IMR-90 (cell line): Measurements from ENCODE around the gene TCF7L2. TPM values are rescaled to one million over a fixed set of nuclear protein-coding genes. Genes with fewer than 3 reads are reported as not detected.

Experiments used
- ATAC-seq: fragments of 200-7000 bp; cut with Tn5 transposase; 2 replicates; pipeline ENCODE4 v1.9.1; 2020; ENCODE audit warnings: low read depth, mild to moderate bottlenecking, moderate library complexity
- BruUV-seq: library from RNA; stranded (reverse); fragments of 400-500 nt; replicated peaks from 2 replicates; lab custom pipeline; 2021; lab: Mats Ljungman, UMichigan
- CTCF ChIA-PET: fragments of 300-600 bp; formaldehyde crosslinking; extraction: SDS; loops from one replicate; lab custom pipeline; 2021; ENCODE audit warnings: antibody characterized with exemption; lab: Yijun Ruan, JAX
- POLR2A ChIA-PET: fragments of 300-600 bp; sonication (Branson Sonifier 250); formaldehyde crosslinking; loops from one replicate; lab custom pipeline; 2022; ENCODE audit warnings: antibody characterized with exemption; ENCODE audit not compliant: unreplicated experiment; lab: Charles Lee
- DNase-seq: peaks from one replicate; pipeline ENCODE4 v3.0.0; 2013
- H2AFZ ChIP-seq: replicated peaks from 2 replicates; pipeline ENCODE3; 2013; ENCODE audit warnings: low read length, mild to moderate bottlenecking; ENCODE audit not compliant: poor library complexity
- H2AK5ac ChIP-seq: 2 replicates; pipeline ENCODE4 v1.6.1; 2013; ENCODE audit warnings: low read depth, low read length, inconsistent platforms
- H2AK9ac ChIP-seq: replicated peaks from 2 replicates; pipeline ENCODE3; 2013; ENCODE audit warnings: mild to moderate bottlenecking, low read depth, low read length, moderate library complexity; ENCODE audit not compliant: poor library complexity
- H2BK120ac ChIP-seq: 2 replicates; pipeline ENCODE4 v1.6.1; 2013; ENCODE audit warnings: low read depth, low read length, inconsistent platforms
- H2BK15ac ChIP-seq: 3 replicates; pipeline ENCODE4 v1.6.1; 2013; ENCODE audit warnings: low read depth, low read length, inconsistent platforms
- H2BK20ac ChIP-seq: 2 replicates; pipeline ENCODE4 v1.6.1; 2013; ENCODE audit warnings: low read depth, mild to moderate bottlenecking, inconsistent platforms, low read length, moderate library complexity
- H2BK5ac ChIP-seq: 2 replicates; pipeline ENCODE4 v1.6.1; 2013; ENCODE audit warnings: mild to moderate bottlenecking, low read depth, low read length, inconsistent platforms; ENCODE audit not compliant: poor library complexity, severe bottlenecking
- H3K14ac ChIP-seq: replicated peaks from 2 replicates; pipeline ENCODE4 v1.6.1; 2013; ENCODE audit warnings: low read depth, low read length, inconsistent platforms
- H3K18ac ChIP-seq: 2 replicates; pipeline ENCODE4 v1.6.1; 2013; ENCODE audit warnings: low read depth, low read length, control low read depth
- H3K23ac ChIP-seq: 2 replicates; pipeline ENCODE4 v1.6.1; 2013; ENCODE audit warnings: low read depth, low read length, inconsistent platforms
- H3K27ac ChIP-seq: 2 replicates; pipeline ENCODE4 v1.5.1; 2013; ENCODE audit warnings: mild to moderate bottlenecking, control low read depth, low read length; ENCODE audit not compliant: insufficient read depth
- H3K27me3 ChIP-seq: 2 replicates; pipeline ENCODE4 v1.6.1; 2013; ENCODE audit warnings: low read length; ENCODE audit not compliant: control insufficient read depth, insufficient read depth
- H3K36me3 ChIP-seq: 2 replicates; pipeline ENCODE4 v1.6.1; 2013; ENCODE audit warnings: low read length, mixed read lengths; ENCODE audit not compliant: control insufficient read depth, insufficient read depth
- H3K4ac ChIP-seq: 2 replicates; pipeline ENCODE4 v1.6.1; 2013; ENCODE audit warnings: low read depth, low read length, inconsistent platforms
- H3K4me1 ChIP-seq: 2 replicates; pipeline ENCODE4 v1.6.1; 2013; ENCODE audit warnings: low read length, mixed read lengths; ENCODE audit not compliant: control insufficient read depth, insufficient read depth
- H3K4me2 ChIP-seq: 2 replicates; pipeline ENCODE4 v1.6.1; 2013; ENCODE audit warnings: low read depth, mild to moderate bottlenecking, control low read depth, low read length, moderate library complexity
- H3K4me3 ChIP-seq: 2 replicates; pipeline ENCODE4 v1.5.1; 2013; ENCODE audit warnings: low read depth, mild to moderate bottlenecking, control low read depth, low read length, moderate library complexity; ENCODE audit not compliant: insufficient read depth
- H3K56ac ChIP-seq: 2 replicates; pipeline ENCODE4 v1.6.1; 2013; ENCODE audit warnings: low read length, inconsistent platforms; ENCODE audit not compliant: insufficient read depth; ENCODE audit errors: extremely low read depth
- H3K79me1 ChIP-seq, 2 experiments: 2 replicates each; pipeline ENCODE4 v1.6.1; 2013; ENCODE audit warnings: low read length in 2 of 2, inconsistent platforms in 1 of 2, low read depth in 1 of 2
- H3K9ac ChIP-seq: 2 replicates; pipeline ENCODE4 v1.6.1; 2013; ENCODE audit warnings: low read depth, low read length, control low read depth
- H3K9me1 ChIP-seq: 2 replicates; pipeline ENCODE4 v1.6.1; 2013; ENCODE audit warnings: low read length, inconsistent platforms; ENCODE audit not compliant: insufficient read depth
- H3K9me3 ChIP-seq: 2 replicates; pipeline ENCODE4 v1.6.1; 2013; ENCODE audit warnings: low read length; ENCODE audit not compliant: control insufficient read depth, insufficient read depth
- H4K20me1 ChIP-seq: 2 replicates; pipeline ENCODE4 v1.6.1; 2013; ENCODE audit warnings: low read length, inconsistent platforms; ENCODE audit not compliant: insufficient read depth
- H4K5ac ChIP-seq: 2 replicates; pipeline ENCODE4 v1.6.1; 2013; ENCODE audit warnings: mild to moderate bottlenecking, low read depth, low read length, control low read depth
- H4K8ac ChIP-seq, 2 experiments: 2 replicates each; pipeline ENCODE4 v1.6.1; 2013; ENCODE audit warnings: low read depth in 2 of 2, low read length in 2 of 2, control low read depth in 1 of 2, inconsistent platforms in 1 of 2
- H4K91ac ChIP-seq: 2 replicates; pipeline ENCODE4 v1.6.1; 2013; ENCODE audit warnings: low read depth, low read length, inconsistent platforms; ENCODE audit not compliant: insufficient read depth
- BHLHE40 ChIP-seq: fragments of 150-350 bp; IDR thresholded peaks from 2 replicates; pipeline ENCODE4 v1.6.1; 2016; ENCODE audit warnings: mild to moderate bottlenecking, low read depth, low read length
- CEBPB ChIP-seq: IDR thresholded peaks from 2 replicates; pipeline ENCODE4 v1.6.1; 2012; ENCODE audit warnings: low read depth, low read length, improper control_type of control experiment
- CHD1 ChIP-seq: IDR thresholded peaks from 2 replicates; pipeline ENCODE4 v1.6.1; 2012; ENCODE audit warnings: low read depth, low read length, improper control_type of control experiment
- CTCF ChIP-seq: conservative IDR thresholded peaks from 2 replicates; pipeline ENCODE4 v1.5.1; 2012; ENCODE audit warnings: mild to moderate bottlenecking, low read depth, low read length, improper control_type of control experiment
- ELK1 ChIP-seq: fragments of 150-350 bp; IDR thresholded peaks from 2 replicates; pipeline ENCODE4 v1.6.1; 2016; ENCODE audit warnings: low read depth, mild to moderate bottlenecking, low read length, moderate library complexity, borderline replicate concordance
- FOS ChIP-seq: fragments of 150-350 bp; IDR thresholded peaks from 2 replicates; pipeline ENCODE4 v1.6.1; 2016; ENCODE audit warnings: low read depth, low read length
- MAFK ChIP-seq: IDR thresholded peaks from 2 replicates; pipeline ENCODE4 v1.6.1; 2012; ENCODE audit warnings: low read depth, low read length, improper control_type of control experiment
- MAZ ChIP-seq: IDR thresholded peaks from 2 replicates; pipeline ENCODE4 v1.6.1; 2012; ENCODE audit warnings: low read depth, mild to moderate bottlenecking, low read length, improper control_type of control experiment, moderate library complexity, borderline replicate concordance
- MXI1 ChIP-seq: IDR thresholded peaks from 2 replicates; pipeline ENCODE4 v1.6.1; 2012; ENCODE audit warnings: low read depth, mild to moderate bottlenecking, low read length, moderate library complexity, borderline replicate concordance
- NFE2L2 ChIP-seq: fragments of 150-350 bp; IDR thresholded peaks from 2 replicates; pipeline ENCODE4 v1.6.1; 2016; ENCODE audit warnings: low read depth, mild to moderate bottlenecking, low read length
- POLR2A ChIP-seq: IDR thresholded peaks from 2 replicates; pipeline ENCODE4 v1.6.1; 2012; ENCODE audit warnings: mild to moderate bottlenecking, low read depth, low read length
- RAD21 ChIP-seq: IDR thresholded peaks from 2 replicates; pipeline ENCODE4 v1.6.1; 2012; ENCODE audit warnings: low read length, improper control_type of control experiment
- RCOR1 ChIP-seq: IDR thresholded peaks from 2 replicates; pipeline ENCODE4 v1.6.1; 2012; ENCODE audit warnings: mild to moderate bottlenecking, low read length, improper control_type of control experiment; ENCODE audit not compliant: insufficient replicate concordance
- RFX5 ChIP-seq: IDR thresholded peaks from 2 replicates; pipeline ENCODE4 v1.8.0; 2012; ENCODE audit warnings: low read depth, mild to moderate bottlenecking, low read length, moderate library complexity
- SMC3 ChIP-seq: fragments of 150-350 bp; IDR thresholded peaks from 2 replicates; pipeline ENCODE4 v1.6.1; 2016; ENCODE audit warnings: low read depth, mild to moderate bottlenecking, antibody characterized with exemption, low read length, moderate library complexity
- WGBS, 2 experiments: methylation state at CpG; one replicate each; pipeline versions ENCODE4 v1.1.5 to v1.1.7; 2013; ENCODE audit warnings: missing lambda C conversion rate in 2 of 2; ENCODE audit not compliant: insufficient read length in 1 of 2; ENCODE audit errors: extremely low coverage in 2 of 2; 5-methylcytosine and 5-hydroxymethylcytosine counted together
- dilution Hi-C: fragments of 300-500 bp; cut with HindIII; formaldehyde crosslinking; loops from one replicate; pipeline ENCODE4 v1.14.3; 2018; ENCODE audit warnings: low sequenced_read_pairs; ENCODE audit not compliant: unreplicated experiment
- in situ Hi-C: fragments of 300-500 bp; cut with MboI; formaldehyde crosslinking; loops from 3 replicates; pipeline ENCODE4 v1.14.3; 2019; ENCODE audit warnings: low sequenced_read_pairs, inconsistent platforms, mixed read lengths
- intact Hi-C: fragments of 100-400 bp; cut with micrococcal nuclease; formaldehyde crosslinking; loops from 2 replicates; pipeline ENCODE4 v1.10.0; 2022
- polyA plus RNA-seq, 3 experiments: library from polyadenylated mRNA; depleted of rRNA; stranded (reverse); fragments of >200 nt; gene quantifications; 2 replicates each; pipeline ENCODE4 v1.2.3, GENCODE V29; 2012; ENCODE audit warnings: low replicate concordance in 1 of 3
- total RNA-seq: library from RNA; depleted of rRNA; stranded (reverse); fragments of >200 nt; gene quantifications from 2 replicates; pipeline ENCODE4 v1.2.3, GENCODE V29; 2012
- TF ChIP-seq, protein P1 (sequence below): fragments of 150-350 bp; IDR thresholded peaks from 2 replicates; pipeline ENCODE4 v1.6.1; 2017; ENCODE audit warnings: mild to moderate bottlenecking, antibody characterized with exemption, low read length, low read depth

TCF7L2 gene
- total and polyA plus RNA-seq, 2 of the 4 experiments (the other 2 are of a cell fraction), result 1.3 to 12.2 TPM

DNA sequence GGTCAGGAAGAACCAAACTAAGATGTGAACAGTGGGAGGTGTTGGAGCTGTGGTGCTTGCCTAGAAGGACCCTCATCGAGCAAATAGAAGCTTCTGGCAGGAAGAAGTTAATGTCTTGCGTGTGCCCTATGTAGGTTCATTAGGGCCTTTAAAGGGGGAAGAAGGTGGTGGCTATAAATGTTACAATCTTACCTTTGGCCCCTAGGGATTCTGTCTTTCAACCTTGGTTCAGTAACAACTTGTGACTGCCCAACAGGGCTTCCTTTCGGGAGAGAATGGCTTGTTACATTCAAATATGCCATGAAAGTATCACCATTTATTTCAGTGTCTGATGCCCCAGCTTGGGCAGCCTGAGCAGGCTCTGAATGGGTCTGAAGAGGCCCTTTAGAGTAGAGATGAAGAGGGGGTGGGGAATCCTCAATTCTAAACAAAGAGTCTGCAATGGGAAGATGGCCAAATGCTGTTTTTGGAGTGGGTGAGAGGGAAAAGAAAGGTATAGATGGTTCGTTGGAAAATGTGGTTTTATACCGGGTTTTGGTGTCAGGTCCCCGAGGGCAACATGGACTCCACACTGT is 108.0 kb downstream of the TCF7L2 start:
- CTCF ChIA-PET, result no interaction called here
- H3K4me2 ChIP-seq, result peak overlapping the region; percentile 82

More for the DNA sequence above, 108.0 kb downstream of the TCF7L2 start:
- Histone ChIP-seq H2AK5ac (peak overlapping the region; percentile 72), H3K4me1 (peaks cover 28% of the 10 kb centered on the region), H2BK5ac (peak overlapping the region; percentile 76), H4K5ac (peak overlapping the region; percentile 71), H3K9me1 (peaks cover 11% of the 10 kb centered on the region), H3K4ac (peak overlapping the region; percentile 80), H4K20me1 (peaks cover 4% of the 10 kb centered on the region; the same call in 1 of the 2 replicates), H3K36me3 (peaks cover 2% of the 10 kb centered on the region), H2AK9ac (peak overlapping the region; percentile 53), H4K8ac (peak overlapping the region; percentile 34 to 57; a peak in 3 of 4 replicates), H3K9me3 (no peaks in the 10 kb centered on the region), H2BK120ac (peak overlapping the region; percentile 87), H2BK15ac (peak overlapping the region; percentile 68; the same call in 2 of the 3 replicates), H3K27ac (peak overlapping the region; percentile 95), H3K23ac (peak overlapping the region; percentile 88), H2BK20ac (peak overlapping the region; percentile 79), H3K4me3 (no peak overlapping the region), H3K56ac (peak overlapping the region; percentile 40; the same call in 1 of the 2 replicates), H3K79me1 (peaks cover 34 to 85% of the 10 kb centered on the region in 2 experiments), H2AFZ (peak overlapping the region; percentile 63), H3K9ac (peak overlapping the region; percentile 65), H3K27me3 (no peaks in the 10 kb centered on the region), H4K91ac (peak overlapping the region; percentile 85), H3K18ac (peak overlapping the region; percentile 87), H3K14ac (peak overlapping the region; percentile 76)
- POLR2A ChIA-PET, result no interaction called here
- ATAC-seq (peak; percentile 7), DNase-seq (no peak)
- BruUV-seq, result no TSS peak
- in situ Hi-C loops (no loop called here), dilution Hi-C loops (no loop called here), intact Hi-C loops (loop anchor here (2.0 to 10.0 kb wide), 3 partner anchors 15 to 327 kb away; no protein-coding TSS in a partner anchor)
- TF ChIP-seq ELK1 (no peak), MAZ (no peak), CHD1 (no peak), BHLHE40 (no peak), CEBPB (no peak), RCOR1 (no peak), MXI1 (no peak), RAD21 (no peak), SMC3 (no peak), POLR2A (no peak), CTCF (no peak), NFE2L2 (no peak), FOS (no peak), MAFK (no peak), RFX5 (no peak)
- TF ChIP-seq, protein P1, sequence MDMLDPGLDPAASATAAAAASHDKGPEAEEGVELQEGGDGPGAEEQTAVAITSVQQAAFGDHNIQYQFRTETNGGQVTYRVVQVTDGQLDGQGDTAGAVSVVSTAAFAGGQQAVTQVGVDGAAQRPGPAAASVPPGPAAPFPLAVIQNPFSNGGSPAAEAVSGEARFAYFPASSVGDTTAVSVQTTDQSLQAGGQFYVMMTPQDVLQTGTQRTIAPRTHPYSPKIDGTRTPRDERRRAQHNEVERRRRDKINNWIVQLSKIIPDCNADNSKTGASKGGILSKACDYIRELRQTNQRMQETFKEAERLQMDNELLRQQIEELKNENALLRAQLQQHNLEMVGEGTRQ, result no peak
- WGBS, 2 experiments, result no CpG with 5 or more reads among the region's 6 CpGs
